Muscle layer of colon (tissue), 2 donors: ENCODE measurements around the gene MRPL14.

ENCODE experiments used
- H3K27ac ChIP-seq: one replicate; pipeline ENCODE4 v1.7.0; 2013; ENCODE audit warnings: low read depth, mild to moderate bottlenecking, low read length, moderate library complexity
- H3K27me3 ChIP-seq, 2 donors: one replicate each; pipeline ENCODE4 v1.7.0; 2013; ENCODE audit warnings: low read length in 2 of 2, mild to moderate bottlenecking in 2 of 2; ENCODE audit not compliant: insufficient read depth in 2 of 2, control insufficient read depth in 1 of 2
- H3K36me3 ChIP-seq: one replicate; pipeline ENCODE4 v1.7.0; 2013; ENCODE audit warnings: mild to moderate bottlenecking, low read length; ENCODE audit not compliant: insufficient read depth
- H3K4me1 ChIP-seq: one replicate; pipeline ENCODE4 v1.7.0; 2013; ENCODE audit warnings: mild to moderate bottlenecking, low read length; ENCODE audit not compliant: insufficient read depth
- H3K4me3 ChIP-seq, 2 donors: one replicate each; pipeline ENCODE4 v1.7.0; 2013; ENCODE audit warnings: low read length in 2 of 2, low read depth in 1 of 2, mild to moderate bottlenecking in 1 of 2, moderate library complexity in 1 of 2
- H3K9ac ChIP-seq: one replicate; pipeline ENCODE4 v1.7.0; 2013; ENCODE audit warnings: low read length
- H3K9me3 ChIP-seq: one replicate; pipeline ENCODE4 v1.7.0; 2013; ENCODE audit warnings: mild to moderate bottlenecking, low read length
- donor health status: abdominal sarcoma.
- donor health status: Adenocarcinoma of cecum.

MRPL14 gene

DNA sequence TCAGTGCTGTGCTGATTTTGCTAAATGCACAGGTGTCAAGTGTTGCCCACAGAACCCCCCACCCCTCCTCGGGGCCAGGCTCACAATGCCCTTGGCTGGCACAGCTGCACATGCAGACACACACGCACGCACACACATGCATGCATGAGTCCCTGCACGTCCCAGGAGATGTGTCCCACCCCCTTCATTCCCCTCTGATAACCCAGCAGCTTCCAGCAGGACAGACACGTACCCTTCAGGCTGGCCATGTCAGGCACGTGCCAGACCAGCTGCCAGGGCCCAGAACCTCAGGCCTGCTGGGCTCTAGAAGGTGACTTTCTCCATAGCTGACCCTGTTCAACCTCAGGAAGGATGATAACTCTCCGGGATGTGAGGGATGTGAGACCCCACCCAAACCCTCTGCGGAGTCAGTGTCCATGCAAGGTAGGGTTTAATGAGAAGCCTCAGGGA is 44.4 kb downstream of the MRPL14 start:
- Histone ChIP-seq H3K4me1 (no peaks in the 10 kb centered on the region), H3K4me3 (no peak overlapping the region), H3K27ac (no peak overlapping the region), H3K36me3 (no peaks in the 10 kb centered on the region), H3K27me3 (no peaks in the 10 kb centered on the region), H3K9ac (no peak overlapping the region), H3K9me3 (no peaks in the 10 kb centered on the region)

GRCh38 chr6:44081753-44082152 is 45.5 kb downstream of the MRPL14 start:
- no peak overlapping the region for H3K4me3 ChIP-seq
- no peak overlapping the region for H3K27ac ChIP-seq
- no peak overlapping the region for H3K9ac ChIP-seq

GRCh38 chr6:44080561-44081521 is 46.4 kb downstream of the MRPL14 start:
- Histone ChIP-seq H3K36me3 (no peaks in the 10 kb centered on the region), H3K4me1 (peaks cover 9% of the 10 kb centered on the region), H3K9ac (no peak overlapping the region), H3K9me3 (no peaks in the 10 kb centered on the region), H3K27me3 (peaks cover 0 to 11% of the 10 kb centered on the region in 2 donors), H3K27ac (no peak overlapping the region), H3K4me3 (no peak overlapping the region)

More at GRCh38 chr6:44081753-44082152, 45.5 kb downstream of the MRPL14 start:
- Histone ChIP-seq H3K36me3 (no peaks in the 10 kb centered on the region), H3K4me1 (peaks cover 2% of the 10 kb centered on the region), H3K27me3 (peaks cover 0 to 9% of the 10 kb centered on the region in 2 donors), H3K9me3 (no peaks in the 10 kb centered on the region)

- H3K4me3 ChIP-seq: no peak overlapping the region
- no peaks in the 10 kb centered on the region for H3K36me3 ChIP-seq
- no peaks in the 10 kb centered on the region for H3K9me3 ChIP-seq
- H3K27ac ChIP-seq: no peak overlapping the region
- H3K27me3 ChIP-seq: peaks cover 0 to 11% of the 10 kb centered on the region in 2 donors
- H3K9ac ChIP-seq: no peak overlapping the region
- H3K4me1 ChIP-seq: peaks cover 11% of the 10 kb centered on the region
These were observed 47.6 kb downstream of the MRPL14 start for GRCh38 chr6:44079672-44080071.

DNA sequence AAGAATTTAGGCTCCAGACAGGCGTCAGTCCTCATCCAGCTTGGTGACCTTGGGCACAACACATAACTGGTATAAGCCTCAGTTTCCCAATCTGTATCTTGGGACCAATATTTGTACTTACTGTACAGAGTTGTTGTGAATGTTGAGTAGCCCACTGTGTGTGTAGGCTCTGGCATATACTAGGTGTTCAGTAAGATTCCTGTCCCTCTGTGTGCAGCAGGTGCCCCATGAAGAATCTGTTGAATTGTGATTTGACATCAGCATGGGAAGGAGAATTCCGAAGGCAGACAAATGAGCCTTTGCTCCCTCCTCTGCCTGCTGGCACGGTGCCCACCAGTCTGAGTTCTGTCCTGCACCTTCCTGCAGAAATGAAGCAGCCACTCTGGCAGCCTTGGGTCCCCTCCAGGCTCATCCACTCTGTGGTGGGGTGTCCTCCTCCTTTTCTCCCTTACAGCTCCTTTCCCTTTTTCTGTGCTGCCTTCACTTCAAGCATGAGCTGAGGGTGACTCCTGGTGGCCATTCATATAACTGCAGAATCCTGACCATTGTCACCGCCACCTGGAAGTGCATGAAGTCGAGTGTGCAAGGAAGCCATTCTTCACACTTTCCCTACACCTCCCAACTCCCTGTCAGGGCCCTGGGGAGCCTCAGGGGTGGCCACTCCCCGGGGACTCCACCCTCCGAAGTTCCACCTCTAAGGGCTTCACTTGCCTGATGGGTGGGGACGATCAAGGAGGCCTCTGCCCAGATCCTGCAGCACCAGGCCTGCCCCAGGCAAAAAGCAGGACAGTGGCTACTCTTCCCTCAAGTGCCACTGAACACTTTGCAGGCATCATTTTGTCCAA is 48.2 kb downstream of the MRPL14 start:
- Histone ChIP-seq H3K4me3 (no peak overlapping the region), H3K36me3 (no peaks in the 10 kb centered on the region), H3K27me3 (peaks cover 0 to 11% of the 10 kb centered on the region in 2 donors), H3K4me1 (peaks cover 17% of the 10 kb centered on the region), H3K9ac (no peak overlapping the region), H3K9me3 (no peaks in the 10 kb centered on the region), H3K27ac (no peak overlapping the region)

GRCh38 chr6:44078219-44078826 is 48.9 kb downstream of the MRPL14 start:
- no peaks in the 10 kb centered on the region for H3K9me3 ChIP-seq
- H3K4me3 ChIP-seq: no peak overlapping the region
- peaks cover 0 to 15% of the 10 kb centered on the region in 2 donors for H3K27me3 ChIP-seq
- no peak overlapping the region for H3K27ac ChIP-seq
- no peak overlapping the region for H3K9ac ChIP-seq
- H3K36me3 ChIP-seq: no peaks in the 10 kb centered on the region
- H3K4me1 ChIP-seq: peaks cover 22% of the 10 kb centered on the region

DNA sequence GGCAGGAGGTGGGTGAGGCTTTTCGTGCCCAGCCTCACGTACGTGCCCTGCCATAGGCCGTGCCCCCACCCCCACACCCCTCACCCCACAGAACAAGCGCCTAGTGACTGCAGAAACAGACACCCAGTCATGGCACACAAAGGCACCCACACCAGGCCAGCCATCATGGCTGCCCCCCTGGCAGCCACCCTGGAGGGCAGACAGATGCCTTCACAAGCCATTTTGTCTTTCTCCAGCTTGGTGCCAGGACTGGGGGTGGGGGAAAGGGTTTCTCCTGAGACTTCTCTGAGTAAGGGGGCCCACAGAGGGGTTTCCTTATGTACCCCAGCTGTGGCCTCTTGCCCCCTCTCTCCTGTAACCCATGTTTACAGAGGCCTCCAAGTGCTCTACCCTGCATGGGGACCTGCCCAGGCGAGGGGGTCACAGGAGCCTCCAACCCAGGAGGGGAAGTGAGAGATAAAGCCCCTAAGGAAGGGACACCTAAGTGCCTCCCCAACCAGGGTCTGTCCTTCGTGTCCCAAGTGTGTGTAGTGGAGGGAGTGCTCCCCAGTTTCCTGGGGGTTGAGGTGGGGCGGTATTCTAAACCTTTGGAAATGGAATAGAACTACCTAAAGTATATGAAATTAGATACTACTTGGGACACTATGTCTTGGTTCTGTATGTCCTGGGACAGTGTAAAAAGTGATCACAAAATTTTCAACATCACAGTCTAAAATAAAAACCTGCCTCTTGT is 49.9 kb downstream of the MRPL14 start:
- Histone ChIP-seq H3K27me3 (peaks cover 0 to 15% of the 10 kb centered on the region in 2 donors), H3K9ac (no peak overlapping the region), H3K36me3 (no peaks in the 10 kb centered on the region), H3K4me1 (peaks cover 22% of the 10 kb centered on the region), H3K4me3 (no peak overlapping the region), H3K9me3 (no peaks in the 10 kb centered on the region), H3K27ac (no peak overlapping the region)

- Histone ChIP-seq H3K9ac (no peak overlapping the region), H3K27ac (no peak overlapping the region), H3K36me3 (no peaks in the 10 kb centered on the region), H3K9me3 (no peaks in the 10 kb centered on the region), H3K4me1 (peaks cover 22% of the 10 kb centered on the region), H3K4me3 (no peak overlapping the region), H3K27me3 (peaks cover 0 to 15% of the 10 kb centered on the region in 2 donors)
These were observed 50.7 kb downstream of the MRPL14 start for GRCh38 chr6:44076356-44077213.

- H3K4me1 ChIP-seq: peaks cover 22% of the 10 kb centered on the region
- no peak overlapping the region for H3K27ac ChIP-seq
- no peak overlapping the region for H3K9ac ChIP-seq
- H3K27me3 ChIP-seq: peaks cover 0 to 15% of the 10 kb centered on the region in 2 donors
- H3K4me3 ChIP-seq: no peak overlapping the region
- H3K36me3 ChIP-seq: no peaks in the 10 kb centered on the region
- H3K9me3 ChIP-seq: no peaks in the 10 kb centered on the region
These were observed 51.5 kb downstream of the MRPL14 start for GRCh38 chr6:44075647-44076355.
